Right lobe of liver (tissue), 6 donors: ENCODE data around the gene ARFGAP3. TPM values are rescaled to one million over a fixed set of nuclear protein-coding genes. Genes with fewer than 3 reads are reported as not detected.

Source experiments
- ATAC-seq, 4 donors: fragments of 200-7000 bp; cut with Tn5 transposase; one replicate each; pipeline ENCODE4 v1.9.1; 2020; ENCODE audit warnings: mild to moderate bottlenecking in 4 of 4, moderate library complexity in 4 of 4
- DNase-seq, 3 donors: peaks; one replicate each; pipeline ENCODE4 v3.0.0-alpha.2; 2020
- H3K27ac ChIP-seq, 3 donors: fragments of 200-600 bp; one replicate each; pipeline ENCODE4 v1.8.0; 2022
- H3K27me3 ChIP-seq, 2 donors: fragments of 200-600 bp; one replicate each; pipeline ENCODE4 v1.8.0; 2022
- H3K36me3 ChIP-seq, 4 donors: fragments of 200-600 bp; sonication (generic) in 1 of 4; one replicate each; pipeline versions ENCODE4 v1.5.1 to v1.8.0; 2017 to 2022; ENCODE audit warnings: control low read depth in 1 of 4
- H3K4me1 ChIP-seq, 4 donors: fragments of 200-600 bp; sonication (generic) in 1 of 4; one replicate each; pipeline versions ENCODE4 v1.5.1 to v1.8.0; 2017 to 2022; ENCODE audit warnings: control low read depth in 1 of 4
- H3K4me3 ChIP-seq, 3 donors: fragments of 200-600 bp; one replicate each; pipeline ENCODE4 v1.8.0; 2022
- H3K9me3 ChIP-seq, 4 donors: fragments of 200-600 bp; sonication (generic) in 1 of 4; one replicate each; pipeline versions ENCODE4 v1.5.1 to v1.8.0; 2017 to 2022; ENCODE audit warnings: control low read depth in 1 of 4
- POLR2A ChIP-seq: fragments of 450-650 bp; IDR thresholded peaks from one replicate; pipeline ENCODE4 v1.6.1; 2017; ENCODE audit warnings: antibody characterized with exemption, mild to moderate bottlenecking
- WGBS: methylation state at CpG from one replicate; pipeline ENCODE4 v1.1.6; 2018; ENCODE audit warnings: low coverage, low lambda C conversion rate; ENCODE audit not compliant: insufficient coverage; ENCODE audit errors: missing lambda C conversion rate; 5-methylcytosine and 5-hydroxymethylcytosine counted together
- intact Hi-C, 2 donors: fragments of 100-400 bp; cut with DNase I; formaldehyde crosslinking; loops; one replicate each; pipeline versions ENCODE4 v1.11.2 to v1.14.1; 2022
- total RNA-seq, 6 experiments: library from RNA; depleted of rRNA in 2 of 6; stranded (reverse); fragments of >200 nt in 2 of 6; fragmentation: NEBNext Ultra II Directional in 3 of 6; extraction: Animal tissue kit (Norgen Biotek cat#: 25700) in 3 of 6; gene quantifications; one replicate each; pipeline versions ENCODE4 v1.1.0 to v1.2.4, GENCODE V29; 2016 to 2023
- TF ChIP-seq, protein P1 (sequence below), 4 donors: fragments of 200-600 bp in 3 of 4; fragments of 450-650 bp in 1 of 4; IDR thresholded peaks; one replicate each; pipeline versions ENCODE4 v1.5.1 to v1.8.0; 2016 to 2022; ENCODE audit warnings: antibody characterized with exemption in 4 of 4, mild to moderate bottlenecking in 2 of 4
- donor health status: DM: no; HTN: yes; CAD: no.
- donor health status: DM: no; HTN: no; CAD: no.
- donor health status: DM: no; HTN: no; CAD: no.
- donor health status: DM: no; HTN: yes; CAD: no.
- donor health status: DM: no; HTN: yes; CAD: no.

ARFGAP3 gene
- total RNA-seq, 6 experiments from 2014 or later = 19.8 to 48.4 (median 30.4) TPM

DNA sequence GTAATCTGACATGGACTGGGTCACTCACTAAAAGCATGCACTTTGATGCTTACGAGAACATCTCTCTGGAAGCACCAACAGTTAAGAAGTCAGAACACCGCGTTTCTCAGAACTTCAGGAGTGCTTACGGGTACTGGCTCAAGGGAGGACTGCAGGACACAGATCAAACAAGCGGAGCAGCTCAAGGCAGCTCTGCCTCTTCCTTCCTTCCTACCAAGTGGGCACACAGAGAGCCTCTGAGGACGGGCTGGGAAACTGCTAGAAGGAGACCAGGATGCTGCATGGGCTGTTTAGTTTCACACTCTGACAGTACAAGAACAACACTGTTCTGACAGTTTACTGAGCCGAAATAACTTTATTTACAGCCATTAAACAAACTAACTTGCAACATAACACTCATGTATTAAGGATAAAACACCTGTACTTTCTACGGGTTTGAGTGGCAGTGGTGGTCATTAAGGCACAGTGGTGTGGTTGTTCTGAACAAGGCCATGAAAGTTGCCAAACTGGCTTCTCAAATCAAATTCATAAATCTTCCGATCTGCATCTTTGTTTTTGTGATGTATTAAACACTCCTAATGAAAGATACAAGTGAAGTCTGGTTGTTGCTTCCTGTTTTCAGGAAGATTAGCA is 37.5 kb downstream of the ARFGAP3 start:
- no peak overlapping the region for H3K27ac ChIP-seq
- H3K4me1 ChIP-seq = peaks cover 0 to 10% (median 3%) of the 10 kb centered on the region in 4 donors
- H3K9me3 ChIP-seq = no peaks in the 10 kb centered on the region
- TF ChIP-seq, protein P1, sequence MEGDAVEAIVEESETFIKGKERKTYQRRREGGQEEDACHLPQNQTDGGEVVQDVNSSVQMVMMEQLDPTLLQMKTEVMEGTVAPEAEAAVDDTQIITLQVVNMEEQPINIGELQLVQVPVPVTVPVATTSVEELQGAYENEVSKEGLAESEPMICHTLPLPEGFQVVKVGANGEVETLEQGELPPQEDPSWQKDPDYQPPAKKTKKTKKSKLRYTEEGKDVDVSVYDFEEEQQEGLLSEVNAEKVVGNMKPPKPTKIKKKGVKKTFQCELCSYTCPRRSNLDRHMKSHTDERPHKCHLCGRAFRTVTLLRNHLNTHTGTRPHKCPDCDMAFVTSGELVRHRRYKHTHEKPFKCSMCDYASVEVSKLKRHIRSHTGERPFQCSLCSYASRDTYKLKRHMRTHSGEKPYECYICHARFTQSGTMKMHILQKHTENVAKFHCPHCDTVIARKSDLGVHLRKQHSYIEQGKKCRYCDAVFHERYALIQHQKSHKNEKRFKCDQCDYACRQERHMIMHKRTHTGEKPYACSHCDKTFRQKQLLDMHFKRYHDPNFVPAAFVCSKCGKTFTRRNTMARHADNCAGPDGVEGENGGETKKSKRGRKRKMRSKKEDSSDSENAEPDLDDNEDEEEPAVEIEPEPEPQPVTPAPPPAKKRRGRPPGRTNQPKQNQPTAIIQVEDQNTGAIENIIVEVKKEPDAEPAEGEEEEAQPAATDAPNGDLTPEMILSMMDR (IDR thresholded peaks at IDR 0.05) = no peak
- TF ChIP-seq POLR2A = no peak
- no peaks in the 10 kb centered on the region for H3K27me3 ChIP-seq
- DNase-seq (no peak), ATAC-seq (no peak)
- intact Hi-C loops = no loop called here
- 53% methylated on average over 4 of the region's 9 CpGs for WGBS
- H3K36me3 ChIP-seq = peaks cover 0 to 26% (median 8%) of the 10 kb centered on the region in 4 donors
- no peak overlapping the region for H3K4me3 ChIP-seq

DNA sequence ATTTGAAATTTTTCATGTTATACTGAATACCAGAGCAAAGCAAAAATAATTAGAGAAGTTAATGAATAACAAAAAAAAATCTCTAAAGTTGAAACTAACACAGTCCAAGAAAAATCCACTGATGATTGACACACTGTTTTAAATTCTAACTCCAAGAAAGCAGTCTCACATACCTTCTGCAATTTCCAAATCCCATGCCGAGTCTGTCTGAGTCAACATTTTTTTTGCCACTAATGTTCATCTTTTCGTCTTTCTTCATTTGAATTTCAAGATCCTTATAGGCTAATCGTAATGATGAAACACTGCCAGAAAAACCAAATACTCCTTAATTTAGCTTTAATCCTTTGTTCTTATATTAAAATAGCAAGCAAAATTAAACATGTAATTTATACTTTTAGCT is 39.5 kb downstream of the ARFGAP3 start:
- TF ChIP-seq POLR2A = no peak
- TF ChIP-seq, protein P1 (IDR thresholded peaks at IDR 0.05) = no peak
- H3K27ac ChIP-seq = no peak overlapping the region
- DNase-seq (no peak), ATAC-seq (no peak)
- H3K27me3 ChIP-seq = no peaks in the 10 kb centered on the region
- peaks cover 0 to 20% (median 4%) of the 10 kb centered on the region in 4 donors for H3K36me3 ChIP-seq
- intact Hi-C loops = no loop called here
- H3K4me3 ChIP-seq = no peak overlapping the region
- no peaks in the 10 kb centered on the region for H3K9me3 ChIP-seq
- 69% methylated on average over 3 of the region's 3 CpGs for WGBS
- peaks cover 0 to 21% (median 5%) of the 10 kb centered on the region in 4 donors for H3K4me1 ChIP-seq

DNA sequence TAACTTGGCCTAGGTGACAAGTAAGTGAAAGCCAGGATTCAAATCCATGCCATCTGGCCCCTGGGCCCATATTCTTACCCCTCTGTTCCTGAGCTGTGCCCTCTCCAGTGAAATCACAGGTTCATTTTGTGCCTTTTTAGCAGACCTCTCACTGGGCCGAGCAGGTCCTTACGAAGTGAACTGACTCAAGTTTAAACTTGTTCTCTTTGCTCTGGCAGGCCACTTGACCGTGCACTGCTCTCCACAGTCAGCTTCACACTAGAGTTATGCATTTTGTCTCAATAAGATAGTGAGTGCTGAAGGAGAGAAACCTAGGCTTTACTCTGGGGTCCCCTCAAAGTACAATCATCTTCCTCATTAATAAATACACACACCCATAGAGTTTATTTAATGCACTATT is 40.7 kb downstream of the ARFGAP3 start:
- ATAC-seq = no peak
- no peaks in the 10 kb centered on the region for H3K27me3 ChIP-seq
- TF ChIP-seq POLR2A = no peak
- TF ChIP-seq, protein P1 (IDR thresholded peaks at IDR 0.05) = no peak
- no peak overlapping the region for H3K27ac ChIP-seq
- peaks cover 0 to 26% (median 5%) of the 10 kb centered on the region in 4 donors for H3K4me1 ChIP-seq
- DNase-seq = no peak
- H3K4me3 ChIP-seq = no peak overlapping the region
- H3K9me3 ChIP-seq = no peaks in the 10 kb centered on the region
- 92% methylated on average over 2 of the region's 3 CpGs for WGBS
- intact Hi-C loops = no loop called here
- peaks cover 0 to 9% (median 2%) of the 10 kb centered on the region in 4 donors for H3K36me3 ChIP-seq

DNA sequence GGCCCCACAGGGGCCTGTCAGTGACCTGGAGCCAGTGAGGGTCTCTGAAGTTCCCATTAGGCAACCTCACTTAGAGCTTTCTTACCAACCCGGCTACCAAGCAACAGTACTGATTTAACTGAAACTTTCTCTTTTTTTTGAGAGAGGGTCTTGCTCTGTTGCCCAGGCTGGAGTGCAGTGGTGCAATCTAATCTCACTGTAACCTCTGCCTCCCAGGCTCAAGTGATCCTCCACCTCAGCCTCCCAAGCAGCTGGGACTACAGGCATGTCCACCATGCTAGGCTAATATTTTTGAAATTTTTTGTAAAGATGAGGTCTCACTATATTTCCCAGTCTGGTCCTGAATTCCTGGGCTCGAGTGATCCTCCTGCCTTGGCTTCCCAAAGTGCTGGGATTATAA is 42.5 kb downstream of the ARFGAP3 start:
- no peaks in the 10 kb centered on the region for H3K9me3 ChIP-seq
- peak in 1 of 4 donors; percentile 14 for ATAC-seq
- no peak overlapping the region for H3K4me3 ChIP-seq
- peaks cover 0 to 21% (median 5%) of the 10 kb centered on the region in 4 donors for H3K36me3 ChIP-seq
- intact Hi-C loops = no loop called here
- H3K27me3 ChIP-seq = no peaks in the 10 kb centered on the region
- no peak overlapping the region for H3K27ac ChIP-seq
- TF ChIP-seq, protein P1 (IDR thresholded peaks at IDR 0.05) = no peak
- no peak for TF ChIP-seq POLR2A
- DNase-seq = no peak
- peaks cover 0 to 26% (median 5%) of the 10 kb centered on the region in 4 donors for H3K4me1 ChIP-seq
- 100% methylated on average over 1 of the region's 2 CpGs for whole genome bisulfite sequencing
